Endodermal cell (in vitro differentiated cells): ENCODE measurements around the gene PAK2. TPM values are rescaled to one million over a fixed set of nuclear protein-coding genes. Genes with fewer than 3 reads are reported as not detected.

ENCODE experiments used
- DNase-seq: peaks from one replicate; pipeline ENCODE4 v3.0.0-alpha.2; 2017
- H3K27ac ChIP-seq: 2 replicates; pipeline ENCODE4 v1.5.1; 2013; ENCODE audit warnings: mild to moderate bottlenecking, low read depth, low read length, moderate library complexity
- H3K27me3 ChIP-seq: 2 replicates; pipeline ENCODE4 v1.6.1; 2013; ENCODE audit warnings: mild to moderate bottlenecking, low read length, moderate library complexity; ENCODE audit not compliant: insufficient read depth, control insufficient read depth, poor library complexity, severe bottlenecking
- H3K36me3 ChIP-seq: 2 replicates; pipeline ENCODE4 v1.7.0; 2013; ENCODE audit warnings: mild to moderate bottlenecking, low read length, moderate library complexity; ENCODE audit not compliant: control insufficient read depth, insufficient read depth
- H3K4me1 ChIP-seq: one replicate; pipeline ENCODE4 v1.7.0; 2013; ENCODE audit warnings: low read length; ENCODE audit not compliant: control insufficient read depth, insufficient read depth
- H3K4me3 ChIP-seq: 2 replicates; pipeline ENCODE4 v1.5.1; 2013; ENCODE audit warnings: mild to moderate bottlenecking, low read length, moderate library complexity
- H3K9ac ChIP-seq: 2 replicates; pipeline ENCODE4 v1.6.1; 2013; ENCODE audit warnings: mild to moderate bottlenecking, low read length, moderate library complexity; ENCODE audit not compliant: poor library complexity, severe bottlenecking; ENCODE audit errors: extremely low read depth
- H3K9me3 ChIP-seq: 2 replicates; pipeline ENCODE4 v1.6.1; 2013; ENCODE audit warnings: mild to moderate bottlenecking, low read length, moderate library complexity; ENCODE audit not compliant: control insufficient read depth
- H3K27ac Mint-ChIP-seq: 2 replicates; pipeline ENCODE4 v1.8.0; 2020; ENCODE audit warnings: mixed read lengths
- H3K27me3 Mint-ChIP-seq: 2 replicates; pipeline ENCODE4 v1.8.0; 2021; ENCODE audit warnings: mild to moderate bottlenecking, mixed read lengths; ENCODE audit not compliant: insufficient read depth
- H3K36me3 Mint-ChIP-seq: 2 replicates; pipeline ENCODE4 v1.8.0; 2020; ENCODE audit warnings: low read depth, mixed read lengths
- H3K4me1 Mint-ChIP-seq: 2 replicates; pipeline ENCODE4 v1.8.0; 2020; ENCODE audit warnings: mixed read lengths
- H3K4me3 Mint-ChIP-seq: 2 replicates; pipeline ENCODE4 v1.8.0; 2020; ENCODE audit warnings: mild to moderate bottlenecking, moderate library complexity, mixed read lengths
- H3K9me3 Mint-ChIP-seq: 2 replicates; pipeline ENCODE4 v1.8.0; 2020; ENCODE audit warnings: mild to moderate bottlenecking, mixed read lengths
- WGBS, 2 experiments: methylation state at CpG; one replicate each; pipeline versions ENCODE4 v1.1.5 to v1.1.7; 2013; ENCODE audit warnings: missing lambda C conversion rate in 2 of 2, mixed read lengths in 1 of 2; ENCODE audit not compliant: insufficient coverage in 1 of 2, insufficient read length in 1 of 2; 5-methylcytosine and 5-hydroxymethylcytosine counted together
- total RNA-seq, 2 donors: library from RNA; stranded (reverse); fragmentation: NEBNext Ultra II Directional in 1 of 2; extraction: Animal tissue kit (Norgen Biotek cat#: 25700) in 1 of 2; gene quantifications; 2 replicates in 1 of 2; 3 replicates in 1 of 2; pipeline ENCODE4 v1.2.1, GENCODE V29; 2021
- TF ChIP-seq, protein P1 (sequence below): fragments of 200-600 bp; sonication (generic); conservative IDR thresholded peaks from 2 replicates; pipeline ENCODE4 v1.5.0; 2021; ENCODE audit warnings: antibody characterized with exemption, mild to moderate bottlenecking

Gene PAK2
- total RNA-seq, 2 donors from 2014 or later, result 58.7 to 76.6 TPM

DNA sequence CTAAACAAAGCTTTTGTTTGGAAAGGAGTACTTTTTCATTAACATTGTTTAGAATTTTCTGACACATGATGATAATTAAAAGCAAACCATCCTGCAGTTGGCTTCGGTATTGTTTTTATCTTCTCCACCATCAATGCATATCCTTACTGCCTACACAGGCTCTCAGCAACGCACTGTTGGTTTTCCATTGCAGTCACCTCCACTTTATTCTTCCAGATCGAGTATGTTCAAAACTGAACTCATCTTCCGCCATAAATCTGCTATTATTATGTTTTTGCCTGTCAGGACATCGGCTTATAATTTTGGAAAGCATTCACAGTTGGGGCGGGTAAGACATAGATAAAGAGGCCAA, 127.5 kb downstream of the PAK2 start:
- Mint-ChIP-seq H3K4me3 (peak overlapping the region; percentile 83), H3K36me3 (peaks cover 3% of the 10 kb centered on the region), H3K27me3 (no peaks in the 10 kb centered on the region), H3K27ac (peak overlapping the region; percentile 97), H3K9me3 (peaks cover 22% of the 10 kb centered on the region), H3K4me1 (peaks cover 10% of the 10 kb centered on the region)
- peak overlapping the region; percentile 91 for H3K4me3 ChIP-seq
- TF ChIP-seq, protein P1, sequence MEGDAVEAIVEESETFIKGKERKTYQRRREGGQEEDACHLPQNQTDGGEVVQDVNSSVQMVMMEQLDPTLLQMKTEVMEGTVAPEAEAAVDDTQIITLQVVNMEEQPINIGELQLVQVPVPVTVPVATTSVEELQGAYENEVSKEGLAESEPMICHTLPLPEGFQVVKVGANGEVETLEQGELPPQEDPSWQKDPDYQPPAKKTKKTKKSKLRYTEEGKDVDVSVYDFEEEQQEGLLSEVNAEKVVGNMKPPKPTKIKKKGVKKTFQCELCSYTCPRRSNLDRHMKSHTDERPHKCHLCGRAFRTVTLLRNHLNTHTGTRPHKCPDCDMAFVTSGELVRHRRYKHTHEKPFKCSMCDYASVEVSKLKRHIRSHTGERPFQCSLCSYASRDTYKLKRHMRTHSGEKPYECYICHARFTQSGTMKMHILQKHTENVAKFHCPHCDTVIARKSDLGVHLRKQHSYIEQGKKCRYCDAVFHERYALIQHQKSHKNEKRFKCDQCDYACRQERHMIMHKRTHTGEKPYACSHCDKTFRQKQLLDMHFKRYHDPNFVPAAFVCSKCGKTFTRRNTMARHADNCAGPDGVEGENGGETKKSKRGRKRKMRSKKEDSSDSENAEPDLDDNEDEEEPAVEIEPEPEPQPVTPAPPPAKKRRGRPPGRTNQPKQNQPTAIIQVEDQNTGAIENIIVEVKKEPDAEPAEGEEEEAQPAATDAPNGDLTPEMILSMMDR, result no peak
- H3K27me3 ChIP-seq, result no peaks in the 10 kb centered on the region
- DNase-seq, result no peak
- peaks cover 9% of the 10 kb centered on the region for H3K9me3 ChIP-seq
- peaks cover 13% of the 10 kb centered on the region for H3K36me3 ChIP-seq
- no peaks in the 10 kb centered on the region for H3K4me1 ChIP-seq
- 65 to 68% methylated on average over 6 of the region's 6 CpGs for WGBS, 2 experiments
- peak overlapping the region; percentile 62 for H3K9ac ChIP-seq
- peak overlapping the region; percentile 80 for H3K27ac ChIP-seq

DNA sequence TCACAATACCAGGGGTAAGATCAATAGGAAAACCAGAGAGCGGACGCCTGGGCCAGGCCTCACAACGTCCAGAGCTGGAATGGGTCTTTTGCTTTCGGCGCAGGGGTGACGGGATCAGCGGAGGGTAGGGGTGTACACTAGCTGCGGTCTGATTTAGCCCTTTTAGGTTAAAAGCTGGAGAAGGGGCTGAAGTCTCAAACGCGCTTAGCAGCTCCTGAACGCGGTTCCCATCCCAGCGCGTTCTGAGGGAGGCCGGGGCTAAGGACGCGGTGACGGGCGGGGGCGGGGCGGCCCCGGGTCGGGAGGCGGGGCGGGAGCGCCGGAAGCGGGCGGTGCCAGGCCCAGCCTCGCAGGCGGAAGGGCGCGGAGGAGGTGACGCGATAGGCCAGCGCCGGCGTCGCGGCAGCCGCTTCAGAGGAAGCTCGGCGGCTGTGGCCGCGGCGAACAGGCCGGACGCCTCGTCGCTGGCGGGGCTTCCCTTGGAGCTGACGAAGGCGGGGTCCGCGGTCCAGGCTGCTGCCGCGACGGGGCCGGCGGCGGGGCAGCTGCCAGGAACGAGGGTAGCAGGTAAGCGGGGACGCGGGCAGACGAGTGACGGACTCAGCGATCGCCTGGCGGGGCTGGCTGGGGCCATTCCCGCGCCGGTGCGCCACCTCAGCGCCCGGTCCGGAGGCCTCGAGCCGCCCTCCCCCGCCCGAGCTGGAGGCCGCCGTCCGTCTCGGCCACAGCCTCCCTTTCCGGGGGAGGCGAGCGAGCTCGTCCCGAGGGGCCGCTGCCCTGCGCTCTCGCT, 128.0 kb downstream of the PAK2 start, which contains the start of gene SENP5:
TSS of gene SENP5 (plus strand) at position 414 of the 790 bp plus-strand sequence. CDS start 17,262 bp downstream, outside the sequence.
- peak within 1 kb of the TSS; percentile 91 for H3K4me3 ChIP-seq
- peak; percentile 96 for DNase-seq
- Mint-ChIP-seq H3K36me3 (peaks cover 3% of the 10 kb centered on the region), H3K27ac (peak within 1 kb of the TSS; percentile 97), H3K27me3 (no peaks in the 10 kb centered on the region), H3K4me3 (peak within 1 kb of the TSS; percentile 83), H3K9me3 (peaks cover 19% of the 10 kb centered on the region), H3K4me1 (peaks cover 10% of the 10 kb centered on the region)
- TF ChIP-seq, protein P1, result no peak
- WGBS, 2 experiments, result 1 to 4% methylated on average over 34 to 93 of the region's 93 CpGs
- H3K9me3 ChIP-seq, result peaks cover 9% of the 10 kb centered on the region
- H3K36me3 ChIP-seq, result peaks cover 13% of the 10 kb centered on the region
- H3K9ac ChIP-seq, result peak within 1 kb of the TSS; percentile 74
- no peaks in the 10 kb centered on the region for H3K4me1 ChIP-seq
- H3K27ac ChIP-seq, result peak within 1 kb of the TSS; percentile 80
- H3K27me3 ChIP-seq, result no peaks in the 10 kb centered on the region

DNA sequence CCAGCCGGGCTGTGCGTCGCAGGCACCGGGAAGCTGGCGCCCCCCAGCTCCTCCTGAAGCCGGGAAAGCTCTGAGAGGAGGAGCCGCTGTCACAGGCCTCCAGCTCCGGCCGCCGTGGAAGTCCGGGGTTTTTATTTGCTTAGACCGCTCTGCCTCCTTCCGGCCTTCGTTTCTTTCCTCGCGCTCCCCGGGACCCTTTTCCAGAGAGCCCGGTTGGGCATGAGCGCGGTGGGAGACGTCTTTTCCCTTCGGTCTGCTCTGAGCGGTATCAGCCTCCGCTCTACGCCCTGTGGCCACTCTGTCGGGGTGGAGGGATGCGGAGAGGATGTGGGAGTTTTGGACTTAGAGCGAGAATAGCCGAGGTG, 128.6 kb downstream of the PAK2 start:
- Histone ChIP-seq H3K4me3 (peak overlapping the region; percentile 91), H3K36me3 (peaks cover 13% of the 10 kb centered on the region), H3K27ac (peak overlapping the region; percentile 76), H3K27me3 (no peaks in the 10 kb centered on the region), H3K4me1 (no peaks in the 10 kb centered on the region), H3K9ac (peak overlapping the region; percentile 74), H3K9me3 (peaks cover 9% of the 10 kb centered on the region)
- H3K9me3 Mint-ChIP-seq, result peaks cover 13% of the 10 kb centered on the region
- TF ChIP-seq, protein P1, result no peak
- peaks cover 10% of the 10 kb centered on the region for H3K4me1 Mint-ChIP-seq
- H3K36me3 Mint-ChIP-seq, result peaks cover 3% of the 10 kb centered on the region
- no peaks in the 10 kb centered on the region for H3K27me3 Mint-ChIP-seq
- WGBS, 2 experiments, result 0 to 1% methylated on average over 20 to 29 of the region's 29 CpGs
- H3K4me3 Mint-ChIP-seq, result peak overlapping the region; percentile 83
- H3K27ac Mint-ChIP-seq, result peak overlapping the region; percentile 94
- DNase-seq, result peak; percentile 75
